SW 1271 (cell line): ENCODE results near the gene ABCB11.
"Not testable (repeated sequence)": the region's sequence is repeated elsewhere in the genome, so short reads cannot be mapped to it uniquely, and the experiment has no call there.

Experiments
- DNase-seq, 2 experiments: peaks; one replicate each; lab custom pipeline; 2025; lab: John Stamatoyannopoulos, UW

ABCB11 gene

DNA sequence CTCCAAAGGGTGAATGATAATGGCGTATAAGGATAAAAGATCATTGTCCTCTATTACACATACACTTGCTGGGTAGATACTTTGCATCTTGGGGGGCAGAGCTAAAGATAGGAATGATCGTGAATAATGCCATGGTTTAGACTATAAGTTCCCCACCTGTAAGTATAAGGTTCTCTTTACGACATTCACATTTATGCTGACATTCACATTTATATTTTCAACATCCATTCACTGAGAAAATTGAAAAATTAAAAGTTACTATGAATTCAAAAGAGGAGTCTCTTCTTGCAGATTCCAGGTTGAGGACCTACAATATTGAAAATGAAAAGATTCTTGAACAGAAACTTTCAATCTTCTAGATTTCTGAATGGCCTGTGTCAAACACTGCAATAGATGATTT, 138.8 kb downstream of the ABCB11 start:
- no peak for DNase-seq

DNA sequence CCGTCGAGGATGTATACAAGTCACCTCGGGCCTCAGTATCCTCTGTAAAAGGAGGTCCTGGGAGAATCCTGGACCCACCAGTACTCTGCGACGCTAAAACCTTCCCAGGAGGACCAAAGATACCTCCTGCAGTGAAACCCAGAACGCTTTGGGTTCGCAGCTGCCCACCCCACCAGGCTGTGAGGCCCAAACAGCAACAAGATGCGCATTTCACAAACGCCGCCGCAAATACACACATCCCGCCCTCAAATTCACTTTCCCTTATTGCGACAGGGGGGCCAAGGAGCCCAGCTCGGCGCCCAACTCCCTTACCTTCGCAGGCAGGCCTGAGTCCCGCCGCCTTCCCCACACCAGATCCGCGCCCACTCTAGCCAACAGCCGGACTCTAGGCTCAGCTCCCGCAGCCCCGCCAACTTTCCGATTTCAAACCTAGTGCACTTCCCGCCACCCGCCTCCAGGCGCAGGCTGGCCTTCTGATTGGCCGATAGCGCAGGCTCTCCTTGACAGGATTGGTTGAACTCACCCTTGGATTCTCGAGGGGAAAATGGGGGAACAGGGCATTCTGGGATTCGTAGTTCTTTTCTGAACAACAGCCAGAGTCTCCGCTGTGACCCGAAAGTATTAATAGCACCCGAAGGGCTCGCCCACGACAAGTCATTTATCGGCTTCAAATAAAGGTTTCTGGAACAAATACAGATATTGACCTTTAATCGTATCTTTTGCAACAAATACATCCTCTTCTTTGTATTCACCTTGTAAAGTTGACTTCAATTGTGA, 140.9 kb downstream of the ABCB11 start, which contains the start of gene SPC25:
TSS of gene SPC25 (minus strand) at position 425 of the 777 bp plus-strand sequence. CDS start 911 bp downstream, outside the sequence.
- DNase-seq: peak; percentile 81 to 93

DNA sequence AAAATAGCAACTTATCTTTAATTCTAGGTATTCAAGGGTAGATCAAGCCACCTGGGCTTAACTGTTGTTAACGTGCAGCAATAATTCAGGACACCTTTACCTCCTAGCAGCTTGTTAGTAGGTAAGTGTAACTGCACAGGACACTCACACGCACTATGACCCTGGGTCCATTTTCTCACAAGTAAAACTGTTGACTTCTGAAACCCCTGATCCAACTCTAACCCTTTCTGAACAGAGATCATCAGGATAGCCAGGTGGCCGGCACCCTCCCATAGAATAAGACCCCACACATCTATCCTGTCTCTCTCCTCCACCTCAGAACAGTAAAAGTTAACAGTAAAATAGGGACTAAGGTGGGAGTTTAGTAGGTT, 141.5 kb downstream of the ABCB11 start:
- DNase-seq: no peak

DNA sequence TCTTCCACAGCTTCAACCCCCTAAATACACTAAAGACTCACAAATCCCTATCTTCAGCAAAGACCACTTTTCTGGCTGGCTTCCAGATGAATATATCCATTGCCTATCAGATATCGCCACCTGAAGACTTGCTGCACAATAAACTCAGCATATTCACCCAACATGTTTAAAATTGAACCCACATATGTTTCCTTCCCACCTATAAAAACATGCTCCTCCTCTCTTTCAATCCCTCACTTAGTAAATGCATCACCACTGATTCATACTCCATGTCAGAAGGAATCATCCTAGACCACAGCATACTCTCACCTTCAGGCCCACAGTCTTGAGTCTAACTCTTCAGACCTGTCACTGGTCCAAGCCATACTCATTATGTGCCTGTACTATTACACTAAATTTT, 146.1 kb downstream of the ABCB11 start:
- DNase-seq: no peak

DNA sequence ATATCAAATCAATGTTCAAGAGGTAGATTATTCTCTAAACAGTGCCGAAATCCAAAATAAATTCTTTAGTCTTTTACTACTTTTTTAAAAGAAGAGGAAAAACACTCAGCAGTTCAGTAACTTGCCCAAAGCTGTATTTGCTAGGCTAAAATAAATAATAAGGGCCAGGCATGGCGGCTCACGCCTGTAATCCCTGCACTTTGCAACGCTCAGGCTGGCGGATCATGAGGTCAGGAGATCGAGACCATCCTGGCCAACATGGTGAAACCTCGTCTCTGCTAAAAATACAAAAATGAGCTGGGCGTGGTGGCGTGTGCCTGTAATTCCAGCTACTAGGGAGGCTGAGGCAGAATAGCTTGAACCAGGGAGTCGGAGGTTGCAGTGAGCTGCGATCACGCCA, 149.0 kb downstream of the ABCB11 start:
- DNase-seq: not testable (repeated sequence)

DNA sequence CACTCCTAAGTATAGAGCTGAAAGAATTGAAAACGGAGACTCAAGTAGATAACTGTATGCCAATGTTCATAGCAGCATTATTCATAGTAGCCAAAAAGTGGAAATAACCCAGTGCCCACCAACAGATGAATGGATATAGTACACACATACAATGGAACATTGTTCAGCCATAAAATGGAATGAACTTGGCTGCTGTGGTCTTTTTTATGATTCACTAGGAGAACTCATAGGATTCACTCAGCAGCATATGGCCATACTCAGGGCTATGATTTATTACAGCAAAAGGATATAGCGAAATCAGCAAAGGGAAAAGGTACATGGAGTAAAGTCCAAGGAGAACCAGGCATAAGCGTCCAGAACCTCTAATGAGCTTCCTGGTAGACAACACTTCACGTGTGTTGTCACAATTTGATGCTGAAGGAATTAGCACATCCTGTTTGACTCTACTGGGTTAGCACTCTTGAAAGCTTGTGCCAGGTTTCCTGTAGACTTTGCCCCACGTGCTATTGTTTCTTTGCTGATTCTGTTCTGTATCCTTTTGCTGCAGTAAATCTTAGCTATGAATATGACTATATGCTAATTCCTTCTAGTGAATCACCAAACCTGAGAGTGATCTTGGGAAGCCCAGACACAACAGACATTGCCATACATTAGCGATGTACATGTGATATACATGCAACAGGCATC, 156.6 kb downstream of the ABCB11 start:
- no peak for DNase-seq

DNA sequence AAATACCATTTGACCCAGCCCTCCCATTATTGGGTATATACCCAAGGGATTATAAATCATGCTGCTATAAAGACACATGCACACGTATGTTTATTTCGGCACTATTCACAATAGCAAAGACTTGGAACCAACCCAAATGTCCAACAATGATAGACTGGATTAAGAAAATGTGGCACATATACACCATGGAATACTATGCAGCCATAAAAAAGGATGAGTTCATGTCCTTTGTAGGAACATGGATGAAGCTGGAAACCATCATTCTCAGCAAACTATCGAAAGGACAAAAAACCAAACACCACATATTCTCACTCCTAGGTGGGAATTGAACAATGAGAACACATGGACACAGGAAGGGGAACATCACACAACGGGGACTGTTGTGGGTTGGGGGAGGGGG, 160.3 kb downstream of the ABCB11 start:
- not testable (repeated sequence) for DNase-seq
